ENCODE results near the gene VPS13A. TPM values are rescaled to one million over a fixed set of nuclear protein-coding genes. Genes with fewer than 3 reads are reported as not detected.

The VPS13A gene
- total and polyA plus RNA-seq, 8 donors, result 7.4 to 19.1 (median 15.6) TPM

DNA sequence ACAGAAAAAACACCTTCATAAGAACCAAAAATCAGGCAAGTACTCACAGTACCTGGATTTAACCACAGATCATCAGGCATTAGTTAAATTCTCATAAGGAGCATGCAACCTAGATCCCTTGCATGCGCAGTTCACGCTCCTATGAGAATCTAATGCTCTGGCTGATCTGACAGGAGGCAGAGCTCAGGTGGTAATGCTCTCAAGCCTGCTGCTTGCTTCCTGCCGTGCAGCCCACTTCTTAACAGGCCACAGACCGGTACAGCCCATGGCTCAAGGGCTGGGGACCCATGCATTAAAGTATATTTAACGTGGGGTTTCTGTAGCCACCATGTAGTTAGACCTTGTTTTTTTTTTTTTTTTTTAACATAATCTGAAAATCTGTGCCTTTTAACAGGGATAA lies 147.7 kb downstream of the VPS13A start:
- intact Hi-C loops (cut with DNase I), result no loop called here
- H3K36me3 ChIP-seq, result peaks cover 0 to 6% (median 0%) of the 10 kb centered on the region in 3 donors
- H3K9me3 ChIP-seq, result no peaks in the 10 kb centered on the region
- 97% methylated on average over 5 of the region's 5 CpGs for WGBS, 2 donors
- H3K27me3 ChIP-seq, result no peaks in the 10 kb centered on the region
- FAIRE-seq (no peak), ATAC-seq (no peak), DNase-seq (no peak)
- no peak overlapping the region for H3K27ac ChIP-seq
- no peak overlapping the region for H3K4me3 ChIP-seq
- TF ChIP-seq, protein P1, sequence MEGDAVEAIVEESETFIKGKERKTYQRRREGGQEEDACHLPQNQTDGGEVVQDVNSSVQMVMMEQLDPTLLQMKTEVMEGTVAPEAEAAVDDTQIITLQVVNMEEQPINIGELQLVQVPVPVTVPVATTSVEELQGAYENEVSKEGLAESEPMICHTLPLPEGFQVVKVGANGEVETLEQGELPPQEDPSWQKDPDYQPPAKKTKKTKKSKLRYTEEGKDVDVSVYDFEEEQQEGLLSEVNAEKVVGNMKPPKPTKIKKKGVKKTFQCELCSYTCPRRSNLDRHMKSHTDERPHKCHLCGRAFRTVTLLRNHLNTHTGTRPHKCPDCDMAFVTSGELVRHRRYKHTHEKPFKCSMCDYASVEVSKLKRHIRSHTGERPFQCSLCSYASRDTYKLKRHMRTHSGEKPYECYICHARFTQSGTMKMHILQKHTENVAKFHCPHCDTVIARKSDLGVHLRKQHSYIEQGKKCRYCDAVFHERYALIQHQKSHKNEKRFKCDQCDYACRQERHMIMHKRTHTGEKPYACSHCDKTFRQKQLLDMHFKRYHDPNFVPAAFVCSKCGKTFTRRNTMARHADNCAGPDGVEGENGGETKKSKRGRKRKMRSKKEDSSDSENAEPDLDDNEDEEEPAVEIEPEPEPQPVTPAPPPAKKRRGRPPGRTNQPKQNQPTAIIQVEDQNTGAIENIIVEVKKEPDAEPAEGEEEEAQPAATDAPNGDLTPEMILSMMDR (IDR thresholded peaks at IDR 0.05), result no peak
- H3K4me1 ChIP-seq, result no peaks in the 10 kb centered on the region

DNA sequence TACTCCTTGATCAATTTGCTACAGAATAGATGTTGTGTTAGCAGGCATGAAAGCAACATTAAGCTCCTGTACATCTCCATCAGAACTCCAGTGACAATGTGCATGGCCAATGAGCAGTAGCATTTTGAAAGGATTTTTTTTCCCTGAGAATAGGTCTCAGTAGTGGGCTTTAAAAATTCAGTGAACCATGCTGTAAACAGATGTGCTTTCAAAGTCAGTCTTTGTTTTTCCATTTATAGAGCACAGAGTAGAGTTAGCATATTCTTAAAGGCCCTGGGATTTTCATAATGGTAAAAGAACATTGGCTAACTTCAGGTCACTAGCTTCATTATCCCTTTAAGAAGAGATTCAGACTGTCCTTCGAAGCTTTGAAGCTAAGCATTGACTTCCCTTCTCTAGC lies 150.8 kb downstream of the VPS13A start:
- Histone ChIP-seq H3K4me3 (no peak overlapping the region), H3K9me3 (no peaks in the 10 kb centered on the region), H3K27ac (no peak overlapping the region), H3K4me1 (no peaks in the 10 kb centered on the region), H3K36me3 (no peaks in the 10 kb centered on the region), H3K27me3 (no peaks in the 10 kb centered on the region)
- FAIRE-seq (no peak), ATAC-seq (no peak), DNase-seq (no peak)
- TF ChIP-seq, protein P1 (IDR thresholded peaks at IDR 0.05), result no peak
- 95 to 97% methylated on average over 1 of the region's 1 CpG for WGBS, 2 donors
- intact Hi-C loops (cut with DNase I), result no loop called here

DNA sequence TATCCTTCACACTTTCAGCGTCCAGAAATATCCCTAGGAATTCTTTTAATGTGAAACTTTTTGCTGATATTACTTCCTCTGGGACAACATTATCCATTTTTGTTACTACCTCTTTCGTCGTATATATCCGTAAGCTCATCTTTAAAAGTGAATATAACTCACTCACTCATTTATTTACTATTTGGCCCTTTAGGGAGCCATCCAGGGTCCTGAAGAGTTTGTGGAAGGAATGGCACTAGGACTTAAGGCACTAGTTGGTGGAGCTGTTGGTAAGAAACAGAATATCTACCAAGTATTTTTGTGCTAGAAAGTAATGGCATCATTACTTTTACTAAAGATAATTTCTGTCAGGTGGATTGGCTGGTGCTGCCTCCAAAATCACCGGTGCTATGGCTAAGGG lies 192.7 kb downstream of the VPS13A start:
- TF ChIP-seq, protein P1 (IDR thresholded peaks at IDR 0.05), result no peak
- DNase-seq (no peak), FAIRE-seq (no peak), ATAC-seq (no peak)
- Histone ChIP-seq H3K4me3 (no peak overlapping the region), H3K4me1 (no peaks in the 10 kb centered on the region), H3K36me3 (peaks cover 0 to 38% (median 0%) of the 10 kb centered on the region in 3 donors), H3K27me3 (no peaks in the 10 kb centered on the region), H3K27ac (no peak overlapping the region), H3K9me3 (no peaks in the 10 kb centered on the region)
- intact Hi-C loops (cut with DNase I), result no loop called here
- 96 to 97% methylated on average over 5 of the region's 5 CpGs for WGBS, 2 donors

DNA sequence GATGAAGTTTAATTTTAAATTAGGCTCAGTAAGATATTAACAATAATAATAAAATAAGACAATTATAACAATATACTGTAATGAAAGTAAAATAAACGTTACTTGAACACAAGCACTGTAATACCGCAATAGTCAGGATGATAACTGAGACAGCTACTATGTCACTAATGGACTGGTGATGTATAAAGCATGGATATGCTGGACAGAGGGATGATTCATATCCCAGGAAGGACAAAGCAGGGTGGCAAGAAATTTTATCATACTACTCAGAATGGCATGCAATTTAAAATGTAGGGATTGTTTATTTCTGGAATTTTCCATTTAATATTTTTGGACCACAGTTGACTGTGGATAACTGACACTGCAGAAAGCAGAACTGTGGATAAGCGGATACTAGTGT lies 196.9 kb downstream of the VPS13A start:
- TF ChIP-seq, protein P1 (IDR thresholded peaks at IDR 0.05), result no peak
- no peak overlapping the region for H3K4me3 ChIP-seq
- peaks cover 0 to 19% (median 0%) of the 10 kb centered on the region in 3 donors for H3K36me3 ChIP-seq
- intact Hi-C loops (cut with DNase I), result no loop called here
- no peaks in the 10 kb centered on the region for H3K4me1 ChIP-seq
- WGBS, 2 donors, result 95 to 99% methylated on average over 3 of the region's 3 CpGs
- DNase-seq (no peak), ATAC-seq (no peak), FAIRE-seq (no peak)
- H3K27ac ChIP-seq, result no peak overlapping the region
- H3K27me3 ChIP-seq, result no peaks in the 10 kb centered on the region
- no peaks in the 10 kb centered on the region for H3K9me3 ChIP-seq

DNA sequence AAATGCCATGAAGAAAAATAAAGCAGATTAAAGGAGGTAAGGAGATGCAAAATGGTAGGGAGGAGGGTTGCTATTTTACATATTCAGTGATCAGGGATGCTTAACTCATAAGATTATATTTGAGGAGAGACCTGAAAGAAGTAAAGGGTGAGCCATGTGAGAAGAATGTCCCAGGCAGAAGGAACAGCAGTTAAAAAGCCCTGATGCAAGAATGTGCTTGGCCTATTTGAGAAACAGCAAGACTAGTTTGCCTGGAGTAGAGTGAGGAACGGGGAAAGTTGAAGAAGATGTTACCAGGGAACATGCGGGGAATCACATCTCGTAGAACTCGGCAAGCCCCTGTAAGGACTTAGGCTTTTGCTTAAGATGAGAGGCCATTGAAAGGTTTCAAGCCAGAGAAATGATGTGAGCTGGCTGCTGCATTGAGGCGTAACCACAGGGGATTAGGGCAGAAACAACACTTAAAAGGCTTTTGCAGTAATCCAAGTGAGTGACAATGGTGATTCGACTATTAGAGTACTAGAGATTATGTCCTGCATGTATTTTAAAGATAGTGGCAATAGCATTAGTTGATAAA lies 198.7 kb downstream of the VPS13A start:
- WGBS, 2 donors, result 95 to 96% methylated on average over 6 of the region's 6 CpGs
- FAIRE-seq, result no peak

More for the DNA sequence above, 198.7 kb downstream of the VPS13A start:
- peaks cover 0 to 4% (median 0%) of the 10 kb centered on the region in 3 donors for H3K36me3 ChIP-seq
- no peaks in the 10 kb centered on the region for H3K4me1 ChIP-seq
- DNase-seq (no peak), ATAC-seq (no peak)
- no peak overlapping the region for H3K4me3 ChIP-seq
- no peaks in the 10 kb centered on the region for H3K27me3 ChIP-seq
- H3K27ac ChIP-seq, result no peak overlapping the region
- H3K9me3 ChIP-seq, result no peaks in the 10 kb centered on the region
- intact Hi-C loops (cut with DNase I), result no loop called here
- TF ChIP-seq, protein P1 (IDR thresholded peaks at IDR 0.05), result no peak

Data from pancreas (tissue), 10 donors.